Urinary bladder (tissue), 4 donors: ENCODE results near the gene ST6GALNAC6. TPM values are rescaled to one million over a fixed set of nuclear protein-coding genes. Genes with fewer than 3 reads are reported as not detected.
A peak's percentile ranks its signal among the peaks of the same experiment; 100 is the strongest.

Source experiments
- DNase-seq: peaks from one replicate; pipeline ENCODE4 v3.0.0-alpha.2; 2015; ENCODE audit errors: extremely low spot score
- H3K27ac ChIP-seq: one replicate; pipeline ENCODE4 v1.5.1; 2013; ENCODE audit warnings: low read depth, mild to moderate bottlenecking, moderate library complexity
- H3K36me3 ChIP-seq: one replicate; pipeline ENCODE4 v1.6.1; 2013; ENCODE audit warnings: mild to moderate bottlenecking, moderate library complexity; ENCODE audit not compliant: insufficient read depth
- H3K4me1 ChIP-seq: one replicate; pipeline ENCODE4 v1.6.1; 2013; ENCODE audit warnings: mild to moderate bottlenecking, moderate library complexity; ENCODE audit not compliant: insufficient read depth
- H3K4me3 ChIP-seq: one replicate; pipeline ENCODE4 v1.5.1; 2013; ENCODE audit warnings: low read depth, low read length
- WGBS: extraction: QIAGEN DNeasy Blood & Tissue Kit; methylation state at CpG from one replicate; pipeline ENCODE4 v1.1.7; 2013; 5-methylcytosine and 5-hydroxymethylcytosine counted together
- polyA plus RNA-seq: library from polyadenylated mRNA; stranded (reverse); fragments of 200-250 nt; gene quantifications from one replicate; pipeline ENCODE4 v1.2.3, GENCODE V29; 2013
- total RNA-seq: library from RNA; depleted of rRNA; stranded (reverse); fragments of >200 nt; gene quantifications from one replicate; pipeline ENCODE4 v1.2.3, GENCODE V29; 2014
- donor health status: healthy with polysubstance abuse.
- donor health status: healthy.

Gene ST6GALNAC6
- total and polyA plus RNA-seq, 2 donors, result 17.7 to 105 TPM

GRCh38 chr9:127938298-127938690 is 38.9 kb upstream of the ST6GALNAC6 start:
- DNase-seq, result no peak
- Histone ChIP-seq H3K4me3 (peak overlapping the region; percentile 57), H3K4me1 (no peaks in the 10 kb centered on the region), H3K36me3 (no peaks in the 10 kb centered on the region), H3K27ac (peak overlapping the region; percentile 43)
- WGBS, result 13% methylated on average over 25 of the region's 25 CpGs

- no peak for DNase-seq
- Histone ChIP-seq H3K36me3 (no peaks in the 10 kb centered on the region), H3K4me1 (no peaks in the 10 kb centered on the region), H3K4me3 (peak within 1 kb of the TSS; percentile 57), H3K27ac (peak within 1 kb of the TSS; percentile 43)
- WGBS, result 3% methylated on average over 60 of the region's 60 CpGs
These were observed 38.2 kb upstream of the ST6GALNAC6 start, which contains the start of gene DPM2 for GRCh38 chr9:127937388-127938297. Gene DPM2 (minus strand): TSS chr9:127937854. CDS start chr9:127937820, 34 bp downstream.

- H3K27ac ChIP-seq, result no peak overlapping the region
- no peaks in the 10 kb centered on the region for H3K36me3 ChIP-seq
- no peaks in the 10 kb centered on the region for H3K4me1 ChIP-seq
- 11% methylated on average over 7 of the region's 7 CpGs for WGBS
- peak overlapping the region; percentile 57 for H3K4me3 ChIP-seq
- DNase-seq, result no peak
These were observed 37.6 kb upstream of the ST6GALNAC6 start for GRCh38 chr9:127937056-127937387.

- H3K27ac ChIP-seq, result no peak overlapping the region
- 76% methylated on average over 14 of the region's 14 CpGs for WGBS
- no peak for DNase-seq
- H3K36me3 ChIP-seq, result no peaks in the 10 kb centered on the region
- no peak overlapping the region for H3K4me3 ChIP-seq
- no peaks in the 10 kb centered on the region for H3K4me1 ChIP-seq
These were observed 37.0 kb upstream of the ST6GALNAC6 start for GRCh38 chr9:127936347-127936852.

- WGBS, result 84% methylated on average over 4 of the region's 4 CpGs
- DNase-seq, result no peak
- H3K4me1 ChIP-seq, result no peaks in the 10 kb centered on the region
- H3K4me3 ChIP-seq, result no peak overlapping the region
- H3K36me3 ChIP-seq, result no peaks in the 10 kb centered on the region
- no peak overlapping the region for H3K27ac ChIP-seq
These were observed 36.4 kb upstream of the ST6GALNAC6 start for GRCh38 chr9:127935765-127936221.

- H3K27ac ChIP-seq, result no peak overlapping the region
- no peak overlapping the region for H3K4me3 ChIP-seq
- 65% methylated on average over 11 of the region's 11 CpGs for whole genome bisulfite sequencing
- H3K36me3 ChIP-seq, result no peaks in the 10 kb centered on the region
- H3K4me1 ChIP-seq, result no peaks in the 10 kb centered on the region
- DNase-seq, result no peak
These were observed 35.6 kb upstream of the ST6GALNAC6 start for GRCh38 chr9:127934986-127935385.

- Histone ChIP-seq H3K4me3 (no peak overlapping the region), H3K27ac (no peak overlapping the region), H3K4me1 (no peaks in the 10 kb centered on the region), H3K36me3 (no peaks in the 10 kb centered on the region)
- WGBS, result 88% methylated on average over 4 of the region's 4 CpGs
- DNase-seq, result no peak
These were observed 34.8 kb upstream of the ST6GALNAC6 start for GRCh38 chr9:127934248-127934647.

GRCh38 chr9:127931092-127931881 is 31.9 kb upstream of the ST6GALNAC6 start:
- no peak for DNase-seq
- H3K36me3 ChIP-seq, result no peaks in the 10 kb centered on the region
- peak overlapping the region; percentile 38 for H3K4me3 ChIP-seq
- no peaks in the 10 kb centered on the region for H3K4me1 ChIP-seq
- WGBS, result 15% methylated on average over 18 of the region's 18 CpGs
- H3K27ac ChIP-seq, result no peak overlapping the region

- Histone ChIP-seq H3K4me3 (peak within 1 kb of the TSS; percentile 38), H3K27ac (no peak within 1 kb of the TSS), H3K4me1 (no peaks in the 10 kb centered on the region), H3K36me3 (no peaks in the 10 kb centered on the region)
- WGBS, result 1% methylated on average over 70 of the region's 70 CpGs
- DNase-seq, result no peak
These were observed 31.1 kb upstream of the ST6GALNAC6 start, which contains the start of gene PIP5KL1 for GRCh38 chr9:127930231-127931091. Gene PIP5KL1 (minus strand): TSS chr9:127930777. CDS start chr9:127930752, 25 bp downstream.

GRCh38 chr9:127929625-127929979 is 30.2 kb upstream of the ST6GALNAC6 start:
- H3K4me3 ChIP-seq, result no peak overlapping the region
- H3K36me3 ChIP-seq, result no peaks in the 10 kb centered on the region
- H3K27ac ChIP-seq, result no peak overlapping the region
- no peak for DNase-seq
- no peaks in the 10 kb centered on the region for H3K4me1 ChIP-seq
- 61% methylated on average over 10 of the region's 10 CpGs for WGBS

- H3K4me3 ChIP-seq, result no peak overlapping the region
- no peaks in the 10 kb centered on the region for H3K36me3 ChIP-seq
- H3K27ac ChIP-seq, result no peak overlapping the region
- no peak for DNase-seq
- H3K4me1 ChIP-seq, result no peaks in the 10 kb centered on the region
- WGBS, result 72% methylated on average over 11 of the region's 11 CpGs
These were observed 29.5 kb upstream of the ST6GALNAC6 start for GRCh38 chr9:127928676-127929624.

GRCh38 chr9:127927988-127928675 is 28.7 kb upstream of the ST6GALNAC6 start:
- WGBS, result 27% methylated on average over 24 of the region's 24 CpGs
- Histone ChIP-seq H3K4me3 (no peak overlapping the region), H3K36me3 (no peaks in the 10 kb centered on the region), H3K4me1 (no peaks in the 10 kb centered on the region), H3K27ac (no peak overlapping the region)
- DNase-seq, result no peak
